WERI-Rb-1 (cell line): ENCODE results near the gene NHLRC3.
"Not testable (repeated sequence)": the region's sequence is repeated elsewhere in the genome, so short reads cannot be mapped to it uniquely, and the experiment has no call there.

Experiments
- DNase-seq: peaks from one replicate; pipeline ENCODE4 v3.0.0-alpha.2; 2020
- H3K27ac ChIP-seq: fragments of 250-450 bp; sonication (Bioruptor Pico); 2 replicates; pipeline ENCODE4 v1.5.1; 2020; ENCODE audit warnings: mild to moderate bottlenecking, moderate library complexity
- H3K27me3 ChIP-seq: fragments of 250-450 bp; sonication (Bioruptor Pico); 2 replicates; pipeline ENCODE4 v1.5.1; 2021; ENCODE audit warnings: mild to moderate bottlenecking, low read depth, moderate library complexity; ENCODE audit not compliant: insufficient read depth, severe bottlenecking
- H3K36me3 ChIP-seq: fragments of 250-450 bp; sonication (Bioruptor Pico); 2 replicates; pipeline ENCODE4 v1.5.1; 2020; ENCODE audit warnings: mild to moderate bottlenecking, moderate library complexity
- H3K4me3 ChIP-seq: 2 replicates; pipeline ENCODE4 v1.5.1; 2011; ENCODE audit warnings: low read depth, mild to moderate bottlenecking, control low read depth, low read length
- H3K9me3 ChIP-seq: fragments of 250-450 bp; sonication (Bioruptor Pico); 2 replicates; pipeline ENCODE4 v1.5.1; 2021; ENCODE audit warnings: mild to moderate bottlenecking, moderate library complexity; ENCODE audit not compliant: severe bottlenecking
- TF ChIP-seq, protein P1 (sequence below): IDR thresholded peaks from 2 replicates; pipeline ENCODE4 v1.5.1; 2011; ENCODE audit warnings: low read depth, mild to moderate bottlenecking, control low read depth, inconsistent platforms, low read length

The NHLRC3 gene

DNA sequence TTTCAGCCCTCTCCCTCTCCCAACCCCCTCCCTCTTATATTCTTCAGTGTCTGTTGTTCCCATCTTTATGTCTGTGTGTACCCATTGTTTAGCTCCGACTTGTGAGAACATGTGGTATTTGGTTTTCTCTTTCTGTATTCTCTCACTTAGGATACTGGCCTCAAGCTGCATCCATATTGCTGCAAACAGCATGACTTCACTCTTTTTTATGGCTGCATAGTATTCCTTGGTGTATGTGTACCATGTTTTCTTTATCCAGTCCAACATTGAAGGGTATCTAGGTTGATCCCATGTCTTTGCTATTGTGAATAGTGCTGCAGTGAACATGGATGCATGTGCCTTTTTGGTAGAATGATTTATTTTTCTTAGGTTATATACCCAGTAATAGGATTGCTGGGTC, 17.8 kb downstream of the NHLRC3 start:
- no peaks in the 10 kb centered on the region for H3K27me3 ChIP-seq
- TF ChIP-seq, protein P1, sequence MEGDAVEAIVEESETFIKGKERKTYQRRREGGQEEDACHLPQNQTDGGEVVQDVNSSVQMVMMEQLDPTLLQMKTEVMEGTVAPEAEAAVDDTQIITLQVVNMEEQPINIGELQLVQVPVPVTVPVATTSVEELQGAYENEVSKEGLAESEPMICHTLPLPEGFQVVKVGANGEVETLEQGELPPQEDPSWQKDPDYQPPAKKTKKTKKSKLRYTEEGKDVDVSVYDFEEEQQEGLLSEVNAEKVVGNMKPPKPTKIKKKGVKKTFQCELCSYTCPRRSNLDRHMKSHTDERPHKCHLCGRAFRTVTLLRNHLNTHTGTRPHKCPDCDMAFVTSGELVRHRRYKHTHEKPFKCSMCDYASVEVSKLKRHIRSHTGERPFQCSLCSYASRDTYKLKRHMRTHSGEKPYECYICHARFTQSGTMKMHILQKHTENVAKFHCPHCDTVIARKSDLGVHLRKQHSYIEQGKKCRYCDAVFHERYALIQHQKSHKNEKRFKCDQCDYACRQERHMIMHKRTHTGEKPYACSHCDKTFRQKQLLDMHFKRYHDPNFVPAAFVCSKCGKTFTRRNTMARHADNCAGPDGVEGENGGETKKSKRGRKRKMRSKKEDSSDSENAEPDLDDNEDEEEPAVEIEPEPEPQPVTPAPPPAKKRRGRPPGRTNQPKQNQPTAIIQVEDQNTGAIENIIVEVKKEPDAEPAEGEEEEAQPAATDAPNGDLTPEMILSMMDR, result no peak
- DNase-seq, result no peak
- H3K36me3 ChIP-seq, result no peaks in the 10 kb centered on the region
- H3K27ac ChIP-seq, result no peak overlapping the region
- no peaks in the 10 kb centered on the region for H3K9me3 ChIP-seq
- H3K4me3 ChIP-seq, result no peak overlapping the region

DNA sequence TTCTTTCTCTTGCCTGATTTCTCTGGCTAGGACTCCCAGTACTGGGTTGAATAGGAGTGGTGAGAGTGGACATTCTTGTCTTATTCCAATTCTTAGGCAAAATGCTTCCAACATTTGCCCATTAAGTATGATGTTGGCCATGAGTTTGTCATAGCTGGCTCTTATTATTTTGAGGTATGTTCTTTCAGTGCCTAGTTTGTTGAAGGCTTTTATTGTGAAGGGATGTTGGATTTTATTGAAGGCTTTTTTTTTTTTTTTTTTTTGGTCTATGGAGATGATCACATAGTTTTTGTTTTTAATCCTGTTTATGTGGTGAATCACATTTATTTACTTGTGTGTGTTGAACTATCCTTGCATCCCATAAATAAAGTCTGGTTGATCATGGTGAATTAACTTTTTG, 19.8 kb downstream of the NHLRC3 start:
- no peak overlapping the region for H3K4me3 ChIP-seq

DNA sequence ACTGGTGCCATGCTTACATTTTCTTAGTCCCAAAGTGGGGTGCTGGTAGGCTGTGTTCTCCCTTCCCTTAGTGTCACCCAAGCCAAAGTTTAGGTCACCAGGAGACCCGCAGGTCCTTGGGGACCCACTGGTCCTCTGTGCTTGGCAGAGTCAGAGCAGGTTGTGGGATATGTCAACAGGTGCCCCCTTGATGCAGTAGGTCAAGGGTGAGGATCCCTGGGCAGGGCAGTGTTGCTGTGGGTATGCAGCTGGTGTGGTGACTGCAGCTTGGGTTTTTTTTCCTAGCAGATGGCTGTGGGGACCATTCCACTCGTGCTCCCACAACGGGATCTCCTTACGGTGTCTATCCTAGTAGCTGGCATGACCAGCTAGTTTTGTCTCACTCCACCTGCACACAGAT, 23.7 kb downstream of the NHLRC3 start:
- Histone ChIP-seq H3K9me3 (no peaks in the 10 kb centered on the region), H3K27me3 (no peaks in the 10 kb centered on the region), H3K4me3 (no peak overlapping the region), H3K36me3 (no peaks in the 10 kb centered on the region), H3K27ac (no peak overlapping the region)
- no peak for DNase-seq
- TF ChIP-seq, protein P1, result no peak

More for the DNA sequence above, 19.8 kb downstream of the NHLRC3 start:
- H3K9me3 ChIP-seq, result no peaks in the 10 kb centered on the region
- H3K36me3 ChIP-seq, result no peaks in the 10 kb centered on the region
- DNase-seq, result no peak
- H3K27ac ChIP-seq, result no peak overlapping the region
- TF ChIP-seq, protein P1, result no peak
- H3K27me3 ChIP-seq, result no peaks in the 10 kb centered on the region

DNA sequence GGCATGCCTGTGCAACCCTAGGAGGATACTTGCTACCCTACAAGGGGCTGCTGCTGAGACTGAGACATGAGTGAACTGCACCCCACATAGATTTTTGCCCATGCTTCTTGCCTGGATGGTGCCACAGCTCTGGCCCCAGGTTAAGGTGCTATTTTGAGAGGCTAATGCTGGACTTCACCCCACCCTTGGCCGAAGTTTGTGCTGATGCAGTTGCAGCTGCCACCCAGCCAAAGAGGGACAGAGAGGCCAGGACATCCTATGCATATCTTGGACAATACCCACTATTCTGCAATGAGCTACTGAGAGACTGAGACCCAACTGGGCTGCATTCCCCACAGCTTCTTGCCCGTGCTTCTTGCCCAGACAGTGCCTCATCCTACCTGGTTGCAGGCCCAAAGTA, 34.6 kb downstream of the NHLRC3 start:
- Histone ChIP-seq H3K36me3 (no peaks in the 10 kb centered on the region), H3K27ac (no peak overlapping the region), H3K27me3 (no peaks in the 10 kb centered on the region), H3K9me3 (no peaks in the 10 kb centered on the region), H3K4me3 (no peak overlapping the region)
- TF ChIP-seq, protein P1, result no peak
- DNase-seq, result no peak

DNA sequence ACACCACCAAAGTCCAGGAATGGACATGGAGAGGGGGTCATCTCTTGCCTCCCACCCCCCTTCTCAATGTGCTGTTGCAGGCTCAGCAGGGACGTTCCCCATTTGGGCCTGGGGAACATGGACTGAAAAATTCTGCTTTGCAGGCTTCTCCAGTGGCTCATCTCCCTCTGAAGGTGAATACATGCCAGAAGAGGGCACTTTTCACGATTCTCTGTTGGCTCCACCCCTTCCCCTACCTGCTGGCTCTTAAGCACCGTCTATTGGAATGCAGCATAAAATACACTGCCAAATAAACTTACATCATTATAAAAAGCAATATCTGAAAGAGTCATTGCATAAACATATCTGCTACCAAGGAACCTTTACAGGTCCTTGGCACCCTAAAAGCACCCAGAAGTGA, 35.7 kb downstream of the NHLRC3 start:
- no peak overlapping the region for H3K27ac ChIP-seq
- no peak overlapping the region for H3K4me3 ChIP-seq
- no peaks in the 10 kb centered on the region for H3K9me3 ChIP-seq
- DNase-seq, result no peak
- H3K27me3 ChIP-seq, result no peaks in the 10 kb centered on the region
- H3K36me3 ChIP-seq, result no peaks in the 10 kb centered on the region
- TF ChIP-seq, protein P1, result no peak

DNA sequence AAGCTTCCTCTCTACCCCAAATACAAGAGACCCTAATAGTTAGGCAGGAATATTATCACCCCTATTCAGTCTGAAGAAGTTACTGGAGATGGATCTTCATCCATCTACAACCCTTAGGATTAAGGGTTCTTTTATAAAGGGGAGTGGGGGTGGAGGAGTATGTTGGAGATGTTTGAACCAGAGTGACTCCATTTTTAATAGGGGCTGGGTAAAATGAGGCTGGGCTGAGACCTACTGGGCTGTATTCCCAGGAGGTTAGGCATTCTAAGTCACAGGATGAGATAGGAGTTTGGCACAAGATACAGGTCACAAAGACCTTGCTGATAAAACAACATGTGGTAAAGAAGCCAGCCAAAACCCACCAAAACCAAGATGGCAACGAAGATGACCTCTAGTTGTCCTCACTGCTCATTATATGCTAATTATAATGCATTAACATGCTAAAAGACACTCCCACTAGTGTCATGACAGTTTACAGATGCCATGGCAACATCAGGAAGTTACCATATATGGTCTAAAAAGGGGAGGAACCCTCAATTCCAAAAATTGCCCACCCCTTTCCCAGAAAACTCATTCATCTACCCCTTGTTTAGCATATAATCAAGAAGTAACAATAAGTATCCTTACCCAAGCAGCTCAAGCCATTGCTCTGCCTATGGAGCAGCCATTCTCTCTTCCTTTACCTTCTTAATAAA, 48.1 kb downstream of the NHLRC3 start:
- not testable (repeated sequence) for H3K9me3 ChIP-seq, H3K36me3 ChIP-seq, H3K27ac ChIP-seq, H3K4me3 ChIP-seq, H3K27me3 ChIP-seq, DNase-seq
